HepG2 (cell line): ENCODE results near the gene ATP6V1G2. TPM values are rescaled to one million over a fixed set of nuclear protein-coding genes. Genes with fewer than 3 reads are reported as not detected.
"Not testable (repeated sequence)": the region's sequence is repeated elsewhere in the genome, so short reads cannot be mapped to it uniquely, and the experiment has no call there.

Source experiments
- ATAC-seq: fragments of 200-7000 bp; cut with Tn5 transposase; 3 replicates; pipeline ENCODE4 v1.9.1; 2020; ENCODE audit warnings: mild to moderate bottlenecking, moderate library complexity
- BruUV-seq: library from RNA; stranded (reverse); fragments of 400-500 nt; replicated peaks from 2 replicates; lab custom pipeline; 2021; lab: Mats Ljungman, UMichigan
- CTCF ChIA-PET: fragments of 300-600 bp; formaldehyde crosslinking; extraction: SDS; loops from one replicate; lab custom pipeline; 2021; ENCODE audit warnings: low total read pairs, inconsistent platforms, low intra/inter-chr PET ratio; lab: Yijun Ruan, JAX
- POLR2A ChIA-PET: fragments of 350-600 bp; sonication (Branson Sonifier 250); formaldehyde crosslinking; loops from one replicate; lab custom pipeline; 2020; ENCODE audit warnings: antibody characterized with exemption, inconsistent platforms; lab: Yijun Ruan, JAX
- DNase-seq: peaks from one replicate; pipeline ENCODE4 v3.0.0-alpha.2; 2015; ENCODE audit warnings: low spot score
- FAIRE-seq: peaks from 3 replicates; lab custom pipeline; 2011; peaks lifted over from hg19 to GRCh38; lab: Jason Lieb, UNC
- H2AFZ ChIP-seq: one replicate; pipeline ENCODE4 v1.6.1; 2011; ENCODE audit warnings: low read length, inconsistent platforms
- H3K27ac ChIP-seq: fragments of 300-600 bp; 3 replicates; pipeline ENCODE4 v1.8.0; 2011; ENCODE audit warnings: mixed run types, mild to moderate bottlenecking, mixed read lengths, low read length, inconsistent platforms; ENCODE audit not compliant: insufficient read depth; ENCODE audit errors: extremely low read length
- H3K27me3 ChIP-seq, 2 experiments: fragments of 200-600 bp in 1 of 2; 2 replicates in 1 of 2; 3 replicates in 1 of 2; pipeline versions ENCODE4 v1.6.0 to v1.8.0; 2011; ENCODE audit warnings: low read length in 2 of 2, mild to moderate bottlenecking in 2 of 2, moderate library complexity in 2 of 2, inconsistent platforms in 1 of 2; ENCODE audit not compliant: insufficient read depth in 2 of 2, control insufficient read depth in 1 of 2
- H3K36me3 ChIP-seq, 2 experiments: fragments of 200-600 bp in 1 of 2; replicated peaks in 1 of 2; 2 replicates in 1 of 2; 3 replicates in 1 of 2; pipeline versions ENCODE4 v1.5.1 to v1.8.0; 2011; ENCODE audit warnings: low read length in 2 of 2, inconsistent platforms in 1 of 2; ENCODE audit not compliant: insufficient read depth in 2 of 2, control insufficient read depth in 1 of 2
- H3K4me1 ChIP-seq: 2 replicates; pipeline ENCODE4 v1.5.1; 2012; ENCODE audit warnings: low read length, inconsistent platforms; ENCODE audit not compliant: insufficient read depth
- H3K4me2 ChIP-seq: 2 replicates; pipeline ENCODE4 v1.6.0; 2011; ENCODE audit warnings: low read depth, low read length, inconsistent platforms
- H3K4me3 ChIP-seq, 3 experiments: fragments of 200-600 bp in 1 of 3; sonication (generic), shearing (Covaris generic) in 1 of 3; replicated peaks in 1 of 3; 2 replicates each; pipeline ENCODE4 v1.5.1; 2011 to 2016; ENCODE audit warnings: low read length in 3 of 3, inconsistent platforms in 2 of 3, low read depth in 2 of 3, mild to moderate bottlenecking in 2 of 3, control low read depth in 1 of 3, mixed read lengths in 1 of 3; ENCODE audit not compliant: insufficient read depth in 1 of 3
- H3K79me2 ChIP-seq: one replicate; pipeline ENCODE4 v1.6.1; 2011; ENCODE audit warnings: low read length, inconsistent platforms; ENCODE audit not compliant: insufficient read depth
- H3K9ac ChIP-seq: 2 replicates; pipeline ENCODE4 v1.6.0; 2011; ENCODE audit warnings: mild to moderate bottlenecking, low read depth, low read length, inconsistent platforms; ENCODE audit not compliant: insufficient read depth
- H3K9me3 ChIP-seq: 2 replicates; pipeline ENCODE4 v1.5.1; 2012; ENCODE audit warnings: mild to moderate bottlenecking, low read length
- H4K20me1 ChIP-seq: 2 replicates; pipeline ENCODE4 v1.6.0; 2011; ENCODE audit warnings: inconsistent platforms, mild to moderate bottlenecking, low read length, moderate library complexity; ENCODE audit not compliant: insufficient read depth
- ETV5 ChIP-seq: IDR thresholded peaks from 2 replicates; pipeline ENCODE4 v1.6.1; 2018; ENCODE audit warnings: missing biosample characterization, missing genetic modification reagents, inconsistent platforms, borderline replicate concordance
- PHF21A ChIP-seq: sonication (generic); formaldehyde crosslinking; IDR thresholded peaks from 2 replicates; pipeline ENCODE4 v1.5.0; 2020; ENCODE audit warnings: mild to moderate bottlenecking, missing genetic modification reagents
- ZFY ChIP-seq: sonication (generic); formaldehyde crosslinking; IDR thresholded peaks from 2 replicates; pipeline ENCODE4 v1.4.0; 2020; ENCODE audit warnings: missing genetic modification reagents
- ZNF121 ChIP-seq: sonication (generic); formaldehyde crosslinking; IDR thresholded peaks from 2 replicates; pipeline ENCODE4 v1.5.0; 2020; ENCODE audit warnings: mild to moderate bottlenecking, missing genetic modification reagents
- ZNF331 ChIP-seq: sonication (generic); formaldehyde crosslinking; IDR thresholded peaks from 2 replicates; pipeline ENCODE4 v1.4.0; 2020; ENCODE audit warnings: missing genetic modification reagents
- WGBS: methylation state at CpG from one replicate; pipeline ENCODE4 v1.1.6; 2017; ENCODE audit warnings: low lambda C conversion rate; 5-methylcytosine and 5-hydroxymethylcytosine counted together
- in situ Hi-C: cut with HindIII; loops from 2 replicates; pipeline ENCODE4 v1.10.0; 2017; ENCODE audit warnings: low pct_unique_long_range_greater_than_20kb; ENCODE audit not compliant: extremely low pct_ligation_motif_present
- intact Hi-C: fragments of 100-400 bp; cut with micrococcal nuclease; formaldehyde crosslinking; loops from one replicate; pipeline ENCODE4 v1.10.0; 2022; ENCODE audit not compliant: unreplicated experiment
- polyA plus RNA-seq, 8 experiments: library from polyadenylated mRNA; depleted of rRNA in 3 of 8; stranded (reverse) in 7 of 8; unstranded in 1 of 8; fragments of >200 nt; fragmentation: Illumina TruSeq in 4 of 8; extraction: Trizol in 4 of 8; gene quantifications; 2 replicates each; pipeline versions ENCODE4 v1.2.1 to v1.2.3, GENCODE V29; 2011 to 2016; ENCODE audit warnings: low read depth in 4 of 8, missing spikeins in 1 of 8, mixed read lengths in 1 of 8; ENCODE audit not compliant: insufficient read depth in 1 of 8
- total RNA-seq, 5 experiments: library from RNA; depleted of rRNA; stranded (reverse); fragments of >200 nt; fragmentation: Illumina TruSeq; extraction: Trizol; gene quantifications; 2 replicates each; pipeline ENCODE4 v1.2.3, GENCODE V29; 2016; ENCODE audit warnings: low read depth in 1 of 5
- TF ChIP-seq, protein P1 (sequence below): sonication (generic); formaldehyde crosslinking; IDR thresholded peaks from 2 replicates; pipeline ENCODE4 v1.4.0; 2020; ENCODE audit warnings: mild to moderate bottlenecking, missing genetic modification reagents

The ATP6V1G2 gene
- total and polyA plus RNA-seq, 2 of the 13 experiments (the other 11 are each of a cell fraction or from before 2014, with no cell fraction given): 0.27 to 0.83 TPM

- in situ Hi-C loops, CTCF ChIA-PET: not testable (repeated sequence)
Measured at GRCh38 chr6:31590691-31591090, 44.3 kb upstream of the ATP6V1G2 start.

GRCh38 chr6:31588871-31589650 is 42.7 kb upstream of the ATP6V1G2 start:
- intact Hi-C loops: loop anchor here (5.0 kb wide), 1 partner anchor 1142 kb away; no protein-coding TSS in a partner anchor
- CTCF ChIA-PET: no interaction called here

More at GRCh38 chr6:31590691-31591090, 44.3 kb upstream of the ATP6V1G2 start:
- ATAC-seq, H3K4me3 ChIP-seq, H3K27ac ChIP-seq, H2AFZ ChIP-seq, H3K4me2 ChIP-seq, H4K20me1 ChIP-seq, H3K4me1 ChIP-seq, POLR2A ChIA-PET, H3K9ac ChIP-seq, H3K9me3 ChIP-seq, DNase-seq, H3K36me3 ChIP-seq, BruUV-seq, FAIRE-seq, H3K79me2 ChIP-seq: not testable (repeated sequence)
- H3K27me3 ChIP-seq: peaks cover 7 to 36% of the 10 kb centered on the region in 2 experiments; a peak in 4 of 5 replicates
- intact Hi-C loops: loop anchor here (5.0 kb wide), 1 partner anchor 273 kb away; no protein-coding TSS in a partner anchor
- 45% methylated on average over 5 of the region's 5 CpGs for WGBS
- peak; percentile 47; the same call in 1 of the 2 replicates for TF ChIP-seq ZNF121 (CRISPR knock-in tag)

More at GRCh38 chr6:31588871-31589650, 42.7 kb upstream of the ATP6V1G2 start:
- no TSS peak for BruUV-seq
- DNase-seq (no peak), FAIRE-seq (no peak), ATAC-seq (peak; percentile 63)
- Histone ChIP-seq H4K20me1 (no peaks in the 10 kb centered on the region), H3K9me3 (no peaks in the 10 kb centered on the region), H3K4me1 (no peaks in the 10 kb centered on the region), H3K36me3 (no peaks in the 10 kb centered on the region), H3K79me2 (no peaks in the 10 kb centered on the region), H3K4me2 (peak overlapping the region; percentile 8; the same call in 1 of the 2 replicates), H3K27ac (no peak overlapping the region), H3K9ac (no peak overlapping the region), H2AFZ (peak overlapping the region; percentile 35), H3K4me3 (no peak overlapping the region), H3K27me3 (peaks cover 7 to 36% of the 10 kb centered on the region in 2 experiments; a peak in 4 of 5 replicates)
- POLR2A ChIA-PET: no interaction called here
- 11% methylated on average over 9 of the region's 9 CpGs for WGBS
- TF ChIP-seq ZFY (CRISPR knock-in tag): no peak
- TF ChIP-seq ZNF331 (CRISPR knock-in tag): no peak
- TF ChIP-seq, protein P1, sequence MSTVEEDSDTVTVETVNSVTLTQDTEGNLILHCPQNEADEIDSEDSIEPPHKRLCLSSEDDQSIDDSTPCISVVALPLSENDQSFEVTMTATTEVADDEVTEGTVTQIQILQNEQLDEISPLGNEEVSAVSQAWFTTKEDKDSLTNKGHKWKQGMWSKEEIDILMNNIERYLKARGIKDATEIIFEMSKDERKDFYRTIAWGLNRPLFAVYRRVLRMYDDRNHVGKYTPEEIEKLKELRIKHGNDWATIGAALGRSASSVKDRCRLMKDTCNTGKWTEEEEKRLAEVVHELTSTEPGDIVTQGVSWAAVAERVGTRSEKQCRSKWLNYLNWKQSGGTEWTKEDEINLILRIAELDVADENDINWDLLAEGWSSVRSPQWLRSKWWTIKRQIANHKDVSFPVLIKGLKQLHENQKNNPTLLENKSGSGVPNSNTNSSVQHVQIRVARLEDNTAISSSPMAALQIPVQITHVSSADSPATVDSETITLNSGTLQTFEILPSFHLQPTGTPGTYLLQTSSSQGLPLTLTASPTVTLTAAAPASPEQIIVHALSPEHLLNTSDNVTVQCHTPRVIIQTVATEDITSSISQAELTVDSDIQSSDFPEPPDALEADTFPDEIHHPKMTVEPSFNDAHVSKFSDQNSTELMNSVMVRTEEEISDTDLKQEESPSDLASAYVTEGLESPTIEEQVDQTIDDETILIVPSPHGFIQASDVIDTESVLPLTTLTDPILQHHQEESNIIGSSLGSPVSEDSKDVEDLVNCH (CRISPR knock-in tag): no peak
- no peak for TF ChIP-seq ETV5 (CRISPR knock-in tag)
- TF ChIP-seq PHF21A (CRISPR knock-in tag): no peak
- in situ Hi-C loops: loop anchor here (5.0 kb wide), 1 partner anchor 97 kb away; no protein-coding TSS in a partner anchor
